ENCODE results near the gene CFAP77.

DNA sequence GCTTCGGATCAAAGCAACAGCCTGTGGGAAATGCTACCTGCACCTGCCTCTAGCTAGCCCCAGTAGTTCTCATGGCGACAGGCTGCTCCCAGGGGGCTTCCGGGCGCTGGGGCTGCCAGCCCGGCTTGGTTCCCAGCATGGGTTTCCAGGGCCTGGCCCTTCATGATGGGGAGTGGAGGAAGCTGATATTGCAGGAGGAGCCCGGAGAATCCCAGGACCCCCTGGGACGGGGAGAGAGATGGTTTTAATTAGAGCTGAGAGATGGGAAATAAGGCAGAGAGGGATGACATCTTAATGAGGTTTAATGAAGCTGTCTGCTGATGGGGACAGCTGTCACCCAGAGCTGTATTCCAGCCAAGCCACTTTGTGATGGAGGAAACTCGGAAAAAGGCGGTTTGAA lies 78.6 kb downstream of the CFAP77 start:
- TF ChIP-seq, protein P1, sequence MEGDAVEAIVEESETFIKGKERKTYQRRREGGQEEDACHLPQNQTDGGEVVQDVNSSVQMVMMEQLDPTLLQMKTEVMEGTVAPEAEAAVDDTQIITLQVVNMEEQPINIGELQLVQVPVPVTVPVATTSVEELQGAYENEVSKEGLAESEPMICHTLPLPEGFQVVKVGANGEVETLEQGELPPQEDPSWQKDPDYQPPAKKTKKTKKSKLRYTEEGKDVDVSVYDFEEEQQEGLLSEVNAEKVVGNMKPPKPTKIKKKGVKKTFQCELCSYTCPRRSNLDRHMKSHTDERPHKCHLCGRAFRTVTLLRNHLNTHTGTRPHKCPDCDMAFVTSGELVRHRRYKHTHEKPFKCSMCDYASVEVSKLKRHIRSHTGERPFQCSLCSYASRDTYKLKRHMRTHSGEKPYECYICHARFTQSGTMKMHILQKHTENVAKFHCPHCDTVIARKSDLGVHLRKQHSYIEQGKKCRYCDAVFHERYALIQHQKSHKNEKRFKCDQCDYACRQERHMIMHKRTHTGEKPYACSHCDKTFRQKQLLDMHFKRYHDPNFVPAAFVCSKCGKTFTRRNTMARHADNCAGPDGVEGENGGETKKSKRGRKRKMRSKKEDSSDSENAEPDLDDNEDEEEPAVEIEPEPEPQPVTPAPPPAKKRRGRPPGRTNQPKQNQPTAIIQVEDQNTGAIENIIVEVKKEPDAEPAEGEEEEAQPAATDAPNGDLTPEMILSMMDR (conservative IDR thresholded peaks at IDR 0.05; ENCODE audit: low read depth, low read length): no peak
- peak; percentile 3 for TF ChIP-seq EZH2 (IDR thresholded peaks at IDR 0.05; ENCODE audit: borderline replicate concordance, low read depth, low read length, poor library complexity, severe bottlenecking)

Measured in A673 (cell line).